ENCODE data around the gene LRRC56.

The LRRC56 gene

DNA sequence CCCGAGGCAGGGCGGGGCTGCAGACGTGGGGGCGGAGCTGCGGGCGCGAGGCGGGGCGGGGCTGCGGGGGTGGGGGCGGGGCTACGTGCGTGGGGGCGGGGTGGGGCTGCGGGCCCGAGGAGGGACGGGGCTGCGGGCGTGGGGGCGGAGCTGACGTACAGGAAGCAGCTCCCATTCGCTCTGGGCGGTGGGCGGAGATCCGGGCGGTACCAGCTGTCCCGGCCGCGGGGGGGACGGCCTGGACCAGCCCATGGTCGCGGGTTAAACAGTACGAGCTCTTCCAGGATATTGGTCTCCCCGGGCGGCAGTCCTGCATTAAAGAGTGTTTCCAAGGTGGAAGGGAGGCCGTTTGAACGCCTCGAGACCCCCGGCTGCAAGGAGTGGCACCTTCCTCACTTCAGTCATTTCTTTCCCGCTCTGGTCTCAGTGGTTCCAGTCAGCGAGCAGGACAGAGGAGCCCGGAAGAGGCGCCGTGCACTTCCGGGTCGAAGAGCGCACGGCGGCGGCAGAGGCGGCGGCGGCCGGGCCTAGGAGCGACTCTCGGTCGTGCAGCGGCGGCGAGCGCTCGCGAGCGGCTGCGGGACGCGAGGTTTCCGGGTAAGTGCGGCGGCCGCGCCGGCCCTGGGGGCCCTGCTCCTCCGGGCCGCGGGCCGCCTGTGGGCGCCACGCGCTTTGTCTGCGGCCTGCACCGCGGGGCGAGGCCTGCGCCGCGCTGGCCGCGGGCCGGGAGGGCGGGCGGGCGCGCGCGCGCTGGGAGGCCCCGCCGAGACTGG is 38.9 kb downstream of the LRRC56 start, which contains the start of gene PHRF1:
PHRF1 (plus strand) TSS at position 475 of the 773 bp plus-strand sequence. CDS start 5,043 bp downstream, outside the sequence.
- peak; percentile 97 for DNase-seq (ENCODE audit: low spot score)

DNA sequence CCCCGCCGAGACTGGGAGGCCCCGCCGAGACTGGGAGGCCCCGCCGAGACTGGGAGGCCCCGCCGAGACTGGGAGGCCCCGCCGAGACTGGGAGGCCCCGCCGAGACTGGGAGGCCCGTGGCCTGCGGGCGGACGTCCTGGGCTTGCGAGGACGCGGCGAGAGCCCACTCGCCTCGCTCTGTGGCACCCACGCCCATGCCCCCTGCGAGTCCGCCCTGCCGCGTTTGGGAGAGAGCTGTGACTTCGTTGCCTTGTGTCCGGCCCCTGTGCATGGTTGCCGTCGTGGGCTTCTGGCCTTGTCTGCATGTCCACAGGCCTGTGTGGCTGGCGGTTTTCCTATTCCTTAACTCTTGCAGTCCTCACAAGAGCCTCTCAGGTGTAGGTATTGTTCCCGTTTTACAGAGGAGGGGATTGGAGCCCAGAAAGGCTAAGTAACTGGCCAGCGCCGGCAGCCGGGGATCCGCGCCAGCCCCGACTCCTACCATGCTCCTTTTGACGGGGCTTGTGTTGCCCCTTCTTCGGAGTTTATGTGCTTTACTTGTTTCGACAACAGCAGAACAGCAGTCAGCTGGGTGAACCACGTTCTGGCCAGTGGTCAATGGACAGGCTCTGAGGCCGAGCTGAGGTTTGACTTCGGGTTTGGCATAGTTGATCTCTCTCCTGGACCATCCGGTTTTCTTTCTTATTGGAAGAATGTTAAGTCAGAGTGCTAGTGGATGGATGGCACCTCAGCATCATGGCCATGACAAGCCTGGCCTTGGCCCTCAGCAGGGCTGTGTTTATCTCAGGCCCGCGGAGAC is 39.7 kb downstream of the LRRC56 start:
- DNase-seq (ENCODE audit: low spot score) = no peak

DNA sequence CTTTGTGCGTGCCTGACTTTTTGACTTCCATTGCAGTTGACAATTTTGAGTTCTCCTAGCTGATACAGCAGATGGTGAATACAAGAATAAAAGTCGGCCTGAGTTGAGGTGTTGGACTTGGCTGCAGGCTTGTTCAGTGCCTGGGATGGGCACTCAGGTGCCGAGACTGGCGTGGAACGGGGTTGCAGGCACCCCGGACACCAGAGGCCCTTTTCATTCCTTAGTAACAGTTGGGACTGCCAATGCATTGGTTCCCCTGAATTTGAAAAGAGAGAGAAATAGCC is 40.2 kb downstream of the LRRC56 start:
- no peak for DNase-seq (ENCODE audit: low spot score)

DNA sequence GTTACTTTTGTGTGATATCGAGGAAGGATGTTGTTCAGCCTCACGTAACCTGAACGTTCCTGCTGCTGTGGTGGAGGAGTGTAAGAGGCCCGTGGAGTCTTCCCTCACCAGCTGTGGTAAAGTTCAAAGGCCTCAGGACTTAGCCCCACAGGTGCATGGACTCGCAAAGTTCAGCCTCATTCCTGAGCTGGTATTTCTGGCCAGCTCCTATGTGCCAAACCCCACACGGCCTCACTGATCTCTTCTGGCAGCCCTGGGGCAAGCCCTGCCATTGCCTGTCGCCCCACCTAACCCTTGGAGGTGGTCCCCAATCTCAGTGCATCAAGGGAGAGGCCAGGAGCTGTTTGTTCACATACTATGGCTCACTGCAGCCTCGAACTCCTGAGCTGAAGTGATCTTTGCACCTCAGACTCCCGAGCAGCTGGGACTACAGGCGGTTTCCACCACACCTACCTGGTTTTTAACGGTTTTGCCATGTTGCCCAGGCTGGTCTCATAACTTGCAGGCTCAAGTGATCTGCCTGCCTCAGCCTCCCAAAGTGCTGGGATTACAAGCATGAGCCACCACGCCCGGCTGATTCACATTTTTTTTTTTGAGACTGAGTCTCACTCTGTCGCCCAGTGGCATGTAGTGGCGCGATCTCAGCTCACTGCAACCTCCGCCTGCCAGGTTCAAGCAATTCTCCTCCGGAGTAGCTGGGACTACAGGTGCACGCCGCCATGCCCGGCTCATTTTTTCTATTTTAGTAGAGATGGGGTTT is 41.1 kb downstream of the LRRC56 start:
- DNase-seq (ENCODE audit: low spot score) = no peak

DNA sequence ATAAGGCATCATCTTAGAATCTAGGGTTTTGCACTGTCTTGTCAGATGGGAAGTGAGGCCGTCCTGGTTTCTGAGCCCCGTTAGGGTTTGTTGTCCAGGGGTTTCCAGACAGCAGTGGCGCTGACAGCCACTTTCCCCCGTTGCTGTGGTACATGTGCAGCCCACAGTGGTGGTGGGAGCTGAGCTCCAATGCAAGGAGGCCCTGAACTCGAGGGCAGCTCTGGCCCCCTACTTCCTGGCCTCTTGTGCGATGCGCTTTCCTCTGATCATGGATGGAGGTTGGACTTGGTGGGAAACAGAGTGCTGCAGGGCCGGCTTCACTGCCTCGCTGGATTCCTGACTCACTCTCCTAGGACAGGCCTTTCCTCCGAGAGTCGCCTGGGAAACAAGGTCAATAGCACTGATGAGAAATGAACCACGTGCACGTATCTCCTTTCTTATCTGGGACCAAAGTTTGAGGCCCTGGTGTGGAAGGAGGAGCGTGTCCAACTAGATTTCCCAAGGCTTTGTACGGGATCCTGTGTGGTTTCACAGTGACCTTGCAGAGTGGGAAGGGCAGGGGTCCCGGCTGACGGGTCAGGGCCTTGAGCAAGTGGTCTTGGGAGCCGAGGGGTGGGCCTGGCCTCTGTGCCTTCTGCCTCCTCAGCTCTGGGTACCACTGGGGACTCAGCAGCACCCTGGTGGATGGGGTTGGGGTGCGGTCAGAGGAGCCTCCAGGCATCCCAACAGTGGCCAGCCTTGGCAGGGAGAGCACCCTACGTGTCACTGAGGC is 42.7 kb downstream of the LRRC56 start:
- no peak for DNase-seq (ENCODE audit: low spot score)

DNA sequence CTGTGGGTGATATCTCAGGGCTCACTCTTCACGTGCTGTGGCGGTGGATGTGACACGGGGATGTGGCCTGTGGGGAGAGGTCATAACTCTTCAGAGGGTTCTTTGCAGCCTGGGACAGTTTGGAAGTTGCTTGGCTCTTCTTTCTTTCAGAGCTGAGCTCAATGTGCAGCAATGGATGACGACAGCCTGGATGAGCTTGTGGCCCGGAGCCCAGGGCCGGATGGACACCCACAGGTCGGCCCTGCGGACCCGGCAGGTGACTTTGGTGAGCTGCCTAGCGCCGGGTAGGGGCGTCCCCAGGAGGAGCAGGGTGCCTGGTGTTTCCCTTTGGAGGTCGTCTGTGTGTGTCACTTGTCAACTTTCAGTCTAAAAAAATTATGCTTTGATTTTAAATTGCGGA is 44.0 kb downstream of the LRRC56 start:
- no peak for DNase-seq (ENCODE audit: low spot score)

DNA sequence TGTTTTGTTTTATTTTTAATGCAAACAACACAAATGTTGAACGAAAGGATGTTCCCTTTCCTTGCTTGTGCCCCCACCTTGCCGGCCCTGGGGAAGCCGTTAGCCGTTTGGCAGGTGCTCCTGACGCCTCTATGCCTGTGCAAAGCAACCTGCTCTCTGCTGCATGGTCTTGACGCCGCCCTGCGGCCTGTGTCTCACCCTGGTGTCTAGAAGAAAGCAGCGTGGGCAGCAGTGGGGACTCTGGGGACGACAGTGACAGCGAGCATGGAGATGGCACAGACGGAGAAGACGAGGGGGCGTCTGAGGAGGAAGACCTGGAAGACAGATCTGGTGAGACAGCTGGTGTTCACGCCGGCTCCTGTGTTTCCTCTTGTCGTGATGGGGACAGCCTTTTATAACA is 44.4 kb downstream of the LRRC56 start:
- DNase-seq (ENCODE audit: low spot score) = no peak

DNA sequence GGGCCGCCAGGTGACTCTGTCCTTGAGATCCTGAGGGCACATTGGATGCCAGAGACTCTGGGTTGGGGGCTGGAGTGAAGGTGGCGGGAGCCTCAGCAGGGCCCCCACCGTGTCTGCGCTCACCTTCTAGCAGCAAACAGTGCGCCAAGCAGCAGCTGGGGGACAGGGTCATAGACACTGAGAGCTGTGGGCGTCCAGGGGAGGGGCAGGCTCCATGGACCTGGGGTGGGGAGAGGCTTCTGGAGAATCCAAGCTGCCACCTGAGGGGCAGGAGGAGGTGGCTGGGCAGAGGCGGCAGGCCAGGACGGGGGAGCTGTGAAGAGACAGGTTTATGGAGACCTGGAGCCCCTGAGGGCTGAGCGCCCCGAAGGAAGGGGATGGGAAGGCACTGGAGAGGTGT is 47.0 kb downstream of the LRRC56 start:
- DNase-seq (ENCODE audit: low spot score) = no peak

DNA sequence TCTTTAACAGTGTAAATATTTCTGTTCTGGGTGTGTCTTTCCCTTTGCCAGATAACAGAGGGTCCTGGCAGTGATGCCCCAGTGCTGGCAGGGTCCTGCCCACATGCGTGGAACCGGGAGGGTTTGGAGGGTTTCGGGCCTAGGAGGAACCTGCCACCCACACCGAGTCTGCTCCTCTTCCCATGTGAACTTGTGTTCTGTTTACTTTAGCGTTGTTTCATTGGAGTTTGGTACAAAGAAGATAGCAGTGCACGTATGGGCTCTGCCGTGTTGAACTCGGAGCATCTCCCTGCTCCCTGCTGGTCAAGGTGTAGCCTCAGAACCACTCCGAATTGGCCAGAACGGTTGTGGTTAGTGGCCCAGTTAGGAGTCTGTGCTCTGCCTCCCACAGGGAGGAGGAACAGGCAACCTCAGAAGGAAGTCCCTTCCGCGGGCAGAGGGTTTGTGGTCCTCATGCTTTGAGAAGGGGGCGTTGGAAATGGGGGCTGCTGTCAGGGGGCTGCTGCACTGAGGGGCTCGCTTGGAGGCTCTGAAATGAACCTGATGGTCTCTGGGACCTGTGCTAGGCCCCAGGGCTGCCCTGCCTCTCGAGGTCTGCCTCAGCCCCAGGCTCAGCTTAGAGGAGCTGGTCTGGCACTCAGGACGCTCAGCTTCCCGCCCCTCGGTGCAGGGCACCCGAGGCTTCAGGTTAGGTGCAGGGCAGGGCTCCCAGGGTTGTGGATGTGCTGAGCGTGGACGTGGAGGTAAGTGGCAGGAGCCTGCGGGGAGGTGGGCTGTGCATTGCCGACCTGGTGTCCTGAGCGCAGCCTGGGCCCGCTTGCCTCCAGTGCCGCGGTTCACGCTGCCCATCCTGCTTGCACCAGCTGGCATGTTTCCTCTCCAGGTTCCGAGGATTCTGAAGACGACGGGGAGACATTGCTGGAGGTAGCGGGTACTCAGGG is 49.3 kb downstream of the LRRC56 start:
- DNase-seq (ENCODE audit: low spot score) = no peak

DNA sequence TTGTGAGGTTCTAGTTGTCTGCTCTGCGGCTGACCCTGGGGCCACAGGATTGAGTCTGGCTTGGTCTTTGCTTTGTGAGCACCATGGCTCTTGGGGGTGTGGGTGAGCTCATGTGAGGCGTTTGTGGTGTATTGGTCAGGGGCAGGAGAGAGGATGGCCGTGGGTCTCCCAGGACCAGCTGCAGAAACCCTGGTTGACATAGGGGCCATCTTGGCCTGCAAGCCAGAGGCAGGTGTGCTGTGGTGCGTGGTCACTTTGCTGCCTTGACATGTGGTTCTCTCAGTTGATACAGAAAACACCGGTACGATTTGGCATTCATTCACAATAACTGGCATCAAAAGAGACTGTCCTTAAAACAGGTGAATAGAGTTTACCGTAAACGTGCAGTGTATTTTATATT is 50.2 kb downstream of the LRRC56 start:
- DNase-seq (ENCODE audit: low spot score) = no peak

DNA sequence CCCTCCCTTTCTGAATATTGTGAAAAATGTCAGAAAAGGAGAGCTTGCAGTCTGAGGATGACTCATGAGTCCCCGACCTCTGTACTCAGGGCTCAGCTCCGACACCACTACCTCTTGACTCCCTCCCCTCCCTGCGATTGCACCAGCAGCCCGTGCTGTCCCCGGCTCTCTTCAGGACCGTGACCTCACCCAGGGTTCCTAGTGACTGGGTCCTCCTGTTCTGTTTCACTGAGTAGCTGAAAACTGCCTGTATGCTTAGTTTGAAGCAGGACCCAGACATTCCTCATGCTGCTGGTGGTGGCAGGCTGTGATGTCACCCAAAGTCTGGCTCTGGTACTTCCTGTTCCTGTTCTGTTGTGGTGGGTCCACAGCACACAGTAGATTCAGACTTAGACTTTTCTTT is 50.7 kb downstream of the LRRC56 start:
- no peak for DNase-seq (ENCODE audit: low spot score)

DNA sequence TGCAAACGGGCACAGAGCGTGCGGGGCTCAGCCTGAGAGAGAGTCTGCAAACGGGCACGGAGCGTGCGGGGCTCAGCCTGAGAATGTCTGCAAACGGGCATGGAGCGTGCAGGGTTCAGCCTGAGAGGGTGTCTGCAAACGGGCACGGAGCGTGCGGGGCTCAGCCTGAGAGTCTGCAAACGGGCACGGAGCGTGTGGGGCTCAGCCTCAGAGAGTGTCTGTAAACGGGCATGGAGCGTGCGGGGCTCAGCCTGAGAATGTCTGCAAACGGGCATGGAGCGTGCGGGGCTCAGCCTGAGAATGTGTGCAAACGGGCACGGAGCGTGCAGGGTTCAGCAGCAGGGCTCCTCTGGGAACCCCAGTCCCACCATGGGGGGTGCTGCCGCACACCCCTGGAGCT is 52.5 kb downstream of the LRRC56 start:
- DNase-seq (ENCODE audit: low spot score) = no peak

DNA sequence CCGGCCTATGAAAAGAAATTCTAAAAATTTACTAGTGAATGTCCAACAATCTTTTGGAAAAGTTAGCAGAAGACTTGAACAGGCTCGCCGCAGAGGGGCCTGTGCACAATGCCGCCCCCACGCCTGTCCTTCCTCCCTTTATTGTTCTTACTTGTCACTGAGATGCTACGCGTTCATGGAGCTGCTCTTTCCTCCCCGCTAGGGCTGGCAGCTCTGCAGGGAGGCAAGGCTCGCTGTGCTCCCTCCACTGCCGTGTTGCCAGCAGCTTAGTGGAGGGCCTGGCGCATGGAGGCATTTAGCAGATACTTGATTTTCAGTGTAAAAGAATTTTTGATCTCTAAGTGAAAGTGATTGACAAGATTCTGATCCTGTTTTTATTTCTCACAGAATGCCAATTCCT is 53.7 kb downstream of the LRRC56 start:
- no peak for DNase-seq (ENCODE audit: low spot score)

DNA sequence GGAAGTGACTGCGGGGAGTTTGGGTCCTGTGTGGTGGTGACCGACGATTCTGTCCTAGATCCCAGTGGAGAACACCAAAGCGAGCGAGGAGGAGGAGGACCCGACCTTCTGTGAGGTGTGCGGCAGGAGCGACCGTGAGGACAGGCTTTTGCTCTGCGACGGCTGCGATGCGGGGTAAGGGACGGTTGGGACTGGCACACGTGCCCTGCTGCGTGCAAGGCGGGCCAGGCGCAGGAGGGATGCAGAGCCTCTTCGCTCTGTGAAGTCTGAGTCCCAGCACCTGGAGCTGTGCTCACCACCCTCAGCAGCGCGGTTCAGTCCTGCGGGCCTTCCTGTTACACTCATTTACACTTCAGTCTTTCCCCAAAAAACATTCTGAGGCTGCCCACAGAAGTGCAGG is 55.2 kb downstream of the LRRC56 start:
- DNase-seq (ENCODE audit: low spot score) = no peak

DNA sequence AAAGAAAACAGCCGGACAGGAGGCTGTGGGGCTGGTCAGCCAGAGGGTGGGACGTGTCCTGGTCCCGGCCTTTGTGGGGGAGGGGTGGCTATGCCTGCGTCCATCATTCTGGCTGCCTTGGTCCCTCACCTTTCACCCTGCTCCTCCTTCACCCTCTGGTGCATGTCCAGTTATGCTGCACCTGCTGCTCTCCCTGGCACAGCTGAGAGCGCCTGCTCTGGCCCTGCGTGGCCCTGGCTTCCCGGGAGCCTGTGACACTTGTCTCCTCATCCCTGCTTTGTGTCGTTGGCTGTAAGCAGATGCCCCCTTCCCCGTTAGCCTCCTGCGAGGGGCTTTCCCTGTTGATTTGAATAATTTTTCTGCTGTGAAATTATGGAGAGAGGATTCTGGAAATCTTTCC is 55.6 kb downstream of the LRRC56 start:
- DNase-seq (ENCODE audit: low spot score) = no peak

DNA sequence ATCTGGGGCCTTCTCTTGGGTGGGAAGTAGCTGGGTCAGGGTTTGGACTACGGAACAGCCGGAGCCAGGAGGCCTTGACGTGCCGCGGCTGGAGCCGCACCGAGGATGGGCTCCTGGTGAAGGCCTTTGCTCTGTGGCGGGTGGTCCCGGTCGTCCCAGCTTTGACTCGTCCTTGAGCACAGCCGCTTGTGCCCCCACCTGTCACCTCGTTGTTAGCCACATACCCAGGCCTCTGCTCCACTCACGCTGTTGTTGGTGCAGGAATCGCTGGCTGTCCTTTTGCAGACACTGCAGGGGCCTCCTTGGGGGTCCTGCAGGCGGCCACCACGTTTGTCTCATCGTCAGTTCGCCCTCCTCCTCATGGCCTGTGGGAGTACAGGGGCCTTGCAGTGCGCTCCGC is 56.0 kb downstream of the LRRC56 start:
- no peak for DNase-seq (ENCODE audit: low spot score)

DNA sequence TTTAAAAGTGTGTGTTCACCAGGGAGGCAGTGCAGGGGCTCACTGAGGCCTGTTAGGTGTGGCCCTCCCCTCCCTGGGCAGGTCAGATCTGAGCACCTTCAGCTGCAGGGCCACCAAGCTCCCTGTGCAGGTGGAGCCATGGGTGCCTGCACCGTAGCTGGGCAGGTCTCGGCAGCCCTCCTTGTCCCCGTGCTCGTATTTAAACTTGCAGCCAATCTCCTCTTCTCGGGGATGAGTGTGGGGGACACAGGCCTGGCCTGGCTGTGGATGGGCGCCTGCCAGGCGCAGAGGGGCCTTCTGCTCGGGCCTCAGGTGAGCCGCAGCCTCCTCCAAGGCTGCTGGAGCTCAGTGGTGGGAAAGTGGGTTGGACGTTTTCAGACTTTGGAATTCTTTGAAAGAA is 58.1 kb downstream of the LRRC56 start:
- DNase-seq (ENCODE audit: low spot score) = no peak

DNA sequence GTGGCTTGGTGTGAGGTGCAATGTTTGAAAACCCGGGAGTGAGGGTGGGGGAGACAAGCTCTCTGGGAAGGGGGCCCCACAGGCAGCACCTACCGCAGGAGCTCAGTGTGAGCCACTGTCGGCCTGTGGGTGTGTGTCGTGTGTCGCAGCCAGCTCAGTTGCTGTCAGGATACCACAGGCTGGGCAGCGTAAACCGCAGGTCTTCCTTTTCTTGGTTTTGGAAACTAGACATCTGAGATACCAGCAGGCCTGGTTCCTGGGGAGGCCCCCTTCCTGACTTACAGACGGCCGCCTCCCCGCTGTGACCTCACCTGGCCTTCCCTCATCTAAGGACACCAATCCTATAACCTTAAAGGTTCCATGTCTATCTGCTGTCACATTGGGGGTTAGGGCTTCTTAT is 59.0 kb downstream of the LRRC56 start:
- DNase-seq (ENCODE audit: low spot score) = no peak

DNA sequence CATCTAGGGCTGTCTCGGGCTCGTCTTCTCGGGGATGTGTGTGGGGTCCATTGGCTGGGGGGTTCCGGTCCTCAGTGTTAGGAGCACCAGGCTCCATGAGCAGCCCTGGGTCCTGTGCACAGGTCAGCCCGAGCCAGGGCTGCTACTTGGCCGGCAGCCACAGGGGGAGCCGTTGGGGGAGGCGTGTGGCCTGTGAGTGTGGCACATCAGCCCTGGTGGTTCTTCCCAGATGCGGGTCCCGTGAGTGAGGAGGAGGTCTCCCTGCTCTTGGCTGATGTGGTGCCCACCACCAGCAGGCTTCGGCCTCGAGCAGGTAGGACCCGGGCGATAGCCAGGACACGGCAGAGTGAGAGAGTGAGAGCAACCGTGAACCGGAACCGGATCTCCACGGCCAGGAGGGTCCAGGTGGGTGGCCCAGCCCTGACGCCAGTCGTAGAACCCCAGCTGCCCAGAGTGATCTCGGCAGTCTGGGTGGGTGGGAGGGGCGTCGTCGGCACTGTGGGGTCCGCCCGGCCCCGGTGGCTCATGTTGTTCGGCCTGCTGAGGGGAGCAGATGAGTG is 59.9 kb downstream of the LRRC56 start:
- peak; percentile 61 for DNase-seq (ENCODE audit: low spot score)

DNA sequence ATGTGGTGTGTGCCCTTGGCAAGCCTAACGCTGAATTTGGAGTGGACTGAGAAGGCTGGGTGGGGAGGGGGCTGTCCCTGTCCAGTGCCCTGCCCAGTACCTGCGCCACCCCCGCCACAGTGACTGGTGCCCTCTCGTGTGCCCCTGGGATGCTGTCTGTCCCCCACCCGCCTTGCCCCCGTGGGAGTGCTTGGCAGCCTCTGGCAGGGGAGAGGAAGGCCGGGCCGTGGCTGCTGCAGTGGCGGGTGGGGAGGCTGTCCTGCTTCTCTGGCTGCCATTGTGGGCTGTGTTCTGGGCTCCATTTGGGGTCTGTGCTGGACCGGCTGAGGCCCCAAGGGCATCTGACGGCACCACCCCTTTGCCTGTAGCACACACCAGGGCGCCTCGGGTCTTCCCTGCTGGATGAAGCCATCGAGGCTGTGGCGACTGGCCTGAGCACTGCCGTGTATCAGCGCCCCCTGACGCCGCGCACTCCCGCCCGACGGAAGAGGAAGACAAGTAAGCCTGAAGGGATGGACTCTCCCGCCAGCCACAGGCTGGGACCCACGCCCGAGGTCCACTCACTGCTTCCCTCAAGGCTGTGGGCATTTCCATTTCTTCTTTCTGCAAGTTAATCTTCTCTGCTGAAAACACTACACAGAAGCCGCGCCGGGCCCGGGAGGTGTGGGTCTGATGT is 60.8 kb downstream of the LRRC56 start:
- no peak for DNase-seq (ENCODE audit: low spot score)

Data from ecto neural progenitor cell (in vitro differentiated cells).